DND-41 (cell line): ENCODE data around the gene IGLL1.

Source experiments
- CTCF ChIP-seq: IDR thresholded peaks from 2 replicates; pipeline ENCODE4 v1.5.1; 2012; ENCODE audit warnings: borderline replicate concordance, low read length, moderate library complexity, mild to moderate bottlenecking; ENCODE audit not compliant: poor library complexity, severe bottlenecking; ENCODE audit errors: extremely low read depth
- EZH2 ChIP-seq: IDR thresholded peaks from 3 replicates; pipeline ENCODE4 v1.6.1; 2012; ENCODE audit warnings: borderline replicate concordance, low read depth, mild to moderate bottlenecking, moderate library complexity, low read length, inconsistent platforms; ENCODE audit not compliant: severe bottlenecking

- TF ChIP-seq CTCF (no peak), EZH2 (no peak)
Observed at GRCh38 chr22:23536821-23537345, 43.2 kb downstream of the IGLL1 start.
